Measurements from ENCODE around the gene LSR. TPM values are rescaled to one million over a fixed set of nuclear protein-coding genes. Genes with fewer than 3 reads are reported as not detected.

LSR gene
- total and polyA plus RNA-seq, 2 donors (not counting 1 experiment from before 2014, with no cell fraction given), result 37.2 to 45.3 TPM

DNA sequence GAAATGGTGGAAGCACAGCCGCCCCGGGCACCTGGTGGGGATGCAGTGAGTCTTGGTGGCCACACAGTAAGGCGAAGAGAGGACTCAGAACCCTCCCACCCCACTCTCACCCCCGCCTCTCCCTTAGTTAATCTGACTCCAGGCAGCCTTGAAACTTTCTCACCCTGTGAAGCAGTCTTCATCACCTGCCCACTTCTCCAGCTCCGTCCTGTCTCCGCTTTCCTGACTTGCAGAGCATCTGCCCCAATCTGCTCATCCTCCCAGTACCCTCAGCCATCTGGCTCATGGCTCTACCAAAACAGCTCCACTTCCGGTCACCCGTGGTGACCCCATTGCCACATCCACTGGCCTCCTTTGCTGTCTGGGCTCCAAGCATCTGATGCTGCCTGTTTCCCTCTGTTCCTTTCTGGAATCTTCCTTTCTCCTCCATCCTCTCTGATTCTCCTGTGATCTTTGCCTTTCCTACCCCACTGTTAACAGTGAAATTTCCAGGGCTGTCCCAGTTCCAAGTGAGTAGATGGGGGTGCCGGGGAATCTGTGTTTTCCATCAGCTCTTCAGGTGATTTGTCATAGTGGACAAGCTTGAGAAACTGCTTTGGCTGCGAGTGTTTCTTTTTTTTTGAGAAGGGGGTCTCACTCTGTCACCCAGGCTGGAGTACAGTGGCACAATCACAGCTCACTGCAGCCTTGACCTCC is 24.3 kb downstream of the LSR start:
- no peak for TF ChIP-seq EZH2 (IDR thresholded peaks at IDR 0.05; ENCODE audit: borderline replicate concordance, insufficient read depth, low read depth, low read length, poor library complexity, severe bottlenecking)
- TF ChIP-seq, protein P1, sequence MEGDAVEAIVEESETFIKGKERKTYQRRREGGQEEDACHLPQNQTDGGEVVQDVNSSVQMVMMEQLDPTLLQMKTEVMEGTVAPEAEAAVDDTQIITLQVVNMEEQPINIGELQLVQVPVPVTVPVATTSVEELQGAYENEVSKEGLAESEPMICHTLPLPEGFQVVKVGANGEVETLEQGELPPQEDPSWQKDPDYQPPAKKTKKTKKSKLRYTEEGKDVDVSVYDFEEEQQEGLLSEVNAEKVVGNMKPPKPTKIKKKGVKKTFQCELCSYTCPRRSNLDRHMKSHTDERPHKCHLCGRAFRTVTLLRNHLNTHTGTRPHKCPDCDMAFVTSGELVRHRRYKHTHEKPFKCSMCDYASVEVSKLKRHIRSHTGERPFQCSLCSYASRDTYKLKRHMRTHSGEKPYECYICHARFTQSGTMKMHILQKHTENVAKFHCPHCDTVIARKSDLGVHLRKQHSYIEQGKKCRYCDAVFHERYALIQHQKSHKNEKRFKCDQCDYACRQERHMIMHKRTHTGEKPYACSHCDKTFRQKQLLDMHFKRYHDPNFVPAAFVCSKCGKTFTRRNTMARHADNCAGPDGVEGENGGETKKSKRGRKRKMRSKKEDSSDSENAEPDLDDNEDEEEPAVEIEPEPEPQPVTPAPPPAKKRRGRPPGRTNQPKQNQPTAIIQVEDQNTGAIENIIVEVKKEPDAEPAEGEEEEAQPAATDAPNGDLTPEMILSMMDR (IDR thresholded peaks at IDR 0.05), result no peak
- Histone ChIP-seq H3K4me1 (ENCODE audit: control insufficient read depth in 2 of 2, insufficient read depth in 2 of 2, low read length in 2 of 2) (peaks cover 25 to 34% of the 10 kb centered on the region in 2 donors), H3K4me2 (replicated peaks; ENCODE audit: low read depth, low read length, poor library complexity, severe bottlenecking) (no peak overlapping the region), H3K79me2 (ENCODE audit: control insufficient read depth, insufficient read depth, low read length) (peaks cover 67% of the 10 kb centered on the region), H4K20me1 (ENCODE audit: control insufficient read depth, insufficient read depth, low read length, poor library complexity, severe bottlenecking) (peaks cover 44% of the 10 kb centered on the region), H3K4me3 (ENCODE audit: control extremely low read depth in 1 of 5, extremely low read depth in 1 of 5, insufficient read depth in 1 of 5, low read depth in 2 of 5, low read length in 4 of 5) (no peak overlapping the region), H3K36me3 (replicated peaks in 1 of 2; ENCODE audit: control extremely low read depth in 1 of 2, control insufficient read depth in 1 of 2, extremely low read depth in 1 of 2, insufficient read depth in 2 of 2, low read length in 1 of 2) (peaks cover 0 to 62% of the 10 kb centered on the region in 2 experiments), H3K27me3 (replicated peaks in 1 of 4; ENCODE audit: control extremely low read depth in 1 of 4, control insufficient read depth in 3 of 4, insufficient read depth in 4 of 4, low read length in 3 of 4) (no peaks in the 10 kb centered on the region), H2AFZ (ENCODE audit: insufficient read depth, low read depth, low read length, poor library complexity, severe bottlenecking) (no peak overlapping the region), H3K9ac (ENCODE audit: low read length) (no peak overlapping the region), H3K27ac (ENCODE audit: low read length in 2 of 2) (peak overlapping the region in 1 of 2 donors; percentile 60), H3K9me3 (ENCODE audit: control extremely low read depth in 1 of 3, control insufficient read depth in 2 of 3, insufficient read depth in 1 of 3, low read length in 2 of 3) (no peaks in the 10 kb centered on the region)
- Mint-ChIP-seq H3K9me3 (ENCODE audit: insufficient read depth) (no peaks in the 10 kb centered on the region), H3K27ac (peak overlapping the region; percentile 77), H3K4me3 (no peak overlapping the region), H3K27me3 (no peaks in the 10 kb centered on the region), H3K4me1 (peaks cover 43% of the 10 kb centered on the region)
- WGBS (ENCODE audit: insufficient coverage), result 94% methylated on average over 6 of the region's 10 CpGs
- intact Hi-C loops (cut with micrococcal nuclease), result no loop called here
- CTCF ChIA-PET, result interaction anchor here (1.1 to 2.1 kb wide), 5 partner anchors 9 to 193 kb away, joined by 3 to 5 read pairs (median 4); partner anchors contain the start of gene HAMP
- POLR2A ChIA-PET, result interaction anchor here (1.4 to 1.7 kb wide), 4 partner anchors 8 to 74 kb away, joined by 3 to 20 read pairs (median 4); partner anchors contain the start of gene FFAR1
- DNase-seq, result no peak
- ATAC-seq (ENCODE audit: low read depth), result no peak

DNA sequence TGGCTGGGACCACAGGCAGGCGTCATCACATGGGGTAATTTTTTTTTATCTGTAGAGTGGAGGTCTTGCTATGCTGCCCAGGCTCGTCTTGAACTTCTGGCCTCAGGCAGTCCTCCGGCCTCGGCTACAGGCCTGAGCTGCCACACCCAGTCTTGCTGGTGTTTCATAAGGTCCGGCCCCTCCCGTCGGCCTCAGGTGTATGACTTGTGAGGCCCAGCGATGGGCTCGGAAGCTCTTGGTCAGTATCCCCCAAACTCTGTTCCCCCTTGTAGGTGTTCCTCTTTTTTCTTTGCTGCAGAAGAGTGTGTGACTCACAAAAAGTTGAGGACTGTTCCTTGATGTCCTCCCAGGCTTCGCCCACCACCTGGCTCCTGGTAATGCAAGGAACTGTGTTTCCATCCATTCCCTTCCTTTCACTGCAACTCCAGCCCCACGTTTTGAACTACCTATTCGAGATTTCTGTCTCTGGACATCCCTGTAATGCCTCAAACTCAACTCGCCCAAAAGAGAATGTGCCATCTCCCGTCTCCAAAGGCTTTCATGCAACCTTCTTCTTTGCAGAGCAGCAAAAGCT is 25.0 kb downstream of the LSR start:
- H3K27me3 ChIP-seq (replicated peaks in 1 of 4; ENCODE audit: control extremely low read depth in 1 of 4, control insufficient read depth in 3 of 4, insufficient read depth in 4 of 4, low read length in 3 of 4), result no peaks in the 10 kb centered on the region
- ChIA-PET CTCF (interaction anchor here (1.1 to 2.1 kb wide), 4 partner anchors 8 to 192 kb away, joined by 3 to 5 read pairs (median 4); partner anchors contain the start of gene HAMP), POLR2A (interaction anchor here (1.4 kb wide), 1 partner anchor 57 kb away, joined by 3 read pairs; no protein-coding TSS in a partner anchor)
- H3K4me1 ChIP-seq (ENCODE audit: control insufficient read depth in 2 of 2, insufficient read depth in 2 of 2, low read length in 2 of 2), result peaks cover 25 to 34% of the 10 kb centered on the region in 2 donors
- no peak overlapping the region for H2AFZ ChIP-seq (ENCODE audit: insufficient read depth, low read depth, low read length, poor library complexity, severe bottlenecking)
- Mint-ChIP-seq H3K27ac (no peak overlapping the region), H3K4me1 (peaks cover 43% of the 10 kb centered on the region), H3K9me3 (ENCODE audit: insufficient read depth) (no peaks in the 10 kb centered on the region), H3K4me3 (no peak overlapping the region), H3K27me3 (no peaks in the 10 kb centered on the region)
- H3K4me2 ChIP-seq (replicated peaks; ENCODE audit: low read depth, low read length, poor library complexity, severe bottlenecking), result no peak overlapping the region
- H3K27ac ChIP-seq (ENCODE audit: low read length in 2 of 2), result no peak overlapping the region
- no peak for DNase-seq
- no peak for TF ChIP-seq EZH2 (IDR thresholded peaks at IDR 0.05; ENCODE audit: borderline replicate concordance, insufficient read depth, low read depth, low read length, poor library complexity, severe bottlenecking)
- TF ChIP-seq, protein P1 (IDR thresholded peaks at IDR 0.05), result no peak
- intact Hi-C loops (cut with micrococcal nuclease), result no loop called here
- H4K20me1 ChIP-seq (ENCODE audit: control insufficient read depth, insufficient read depth, low read length, poor library complexity, severe bottlenecking), result peaks cover 50% of the 10 kb centered on the region
- peaks cover 67% of the 10 kb centered on the region for H3K79me2 ChIP-seq (ENCODE audit: control insufficient read depth, insufficient read depth, low read length)
- no peak overlapping the region for H3K4me3 ChIP-seq (ENCODE audit: control extremely low read depth in 1 of 5, extremely low read depth in 1 of 5, insufficient read depth in 1 of 5, low read depth in 2 of 5, low read length in 4 of 5)
- 85% methylated on average over 13 of the region's 14 CpGs for WGBS (ENCODE audit: insufficient coverage)
- H3K36me3 ChIP-seq (replicated peaks in 1 of 2; ENCODE audit: control extremely low read depth in 1 of 2, control insufficient read depth in 1 of 2, extremely low read depth in 1 of 2, insufficient read depth in 2 of 2, low read length in 1 of 2), result peaks cover 0 to 67% of the 10 kb centered on the region in 2 experiments
- H3K9ac ChIP-seq (ENCODE audit: low read length), result no peak overlapping the region
- no peaks in the 10 kb centered on the region for H3K9me3 ChIP-seq (ENCODE audit: control extremely low read depth in 1 of 3, control insufficient read depth in 2 of 3, insufficient read depth in 1 of 3, low read length in 2 of 3)
- no peak for ATAC-seq (ENCODE audit: low read depth)
